Activated T-cell treated with anti-CD3 and anti-CD28 coated beads, Interleukin-2, amount 50 U/mL, for 4 hours (primary cell): ENCODE measurements around the gene CHST12. TPM values are rescaled to one million over a fixed set of nuclear protein-coding genes. Genes with fewer than 3 reads are reported as not detected.
"Not testable (repeated sequence)": the region's sequence is repeated elsewhere in the genome, so short reads cannot be mapped to it uniquely, and the experiment has no call there.

Experiments
- ATAC-seq, 2 donors: fragments of 200-7000 bp; cut with Tn5 transposase; one replicate each; pipeline ENCODE4 v1.10.0; 2021
- DNase-seq: peaks from one replicate; pipeline ENCODE4 v3.0.0-alpha.2; 2020
- H3K27me3 Mint-ChIP-seq: one replicate; pipeline ENCODE4 v1.8.0; 2021; ENCODE audit warnings: low read depth, mixed read lengths
- H3K36me3 Mint-ChIP-seq: one replicate; pipeline ENCODE4 v1.8.0; 2022; ENCODE audit warnings: mixed read lengths; ENCODE audit not compliant: insufficient read depth
- H3K4me1 Mint-ChIP-seq: one replicate; pipeline ENCODE4 v1.8.0; 2021; ENCODE audit warnings: low read depth, mixed read lengths
- H3K4me3 Mint-ChIP-seq: one replicate; pipeline ENCODE4 v1.8.0; 2021; ENCODE audit warnings: mild to moderate bottlenecking, moderate library complexity, mixed read lengths
- H3K9me3 Mint-ChIP-seq: one replicate; pipeline ENCODE4 v1.8.0; 2021; ENCODE audit warnings: mixed read lengths
- total RNA-seq, 3 donors: library from RNA; stranded (reverse); gene quantifications; one replicate each; pipeline ENCODE4 v1.2.1, GENCODE V29; 2021

The CHST12 gene
- total RNA-seq, 3 donors from 2014 or later, result 4.9 to 6.5 (median 5.9) TPM

GRCh38 chr7:2384354-2385243, 18.8 kb upstream of the CHST12 start:
- Mint-ChIP-seq H3K36me3 (peaks cover 14% of the 10 kb centered on the region), H3K27me3 (no peaks in the 10 kb centered on the region), H3K4me1 (no peaks in the 10 kb centered on the region), H3K9me3 (no peaks in the 10 kb centered on the region), H3K4me3 (no peak overlapping the region)
- peak in 1 of 2 donors; percentile 32 for ATAC-seq
- no peak for DNase-seq

- not testable (repeated sequence) for H3K4me3 Mint-ChIP-seq, H3K36me3 Mint-ChIP-seq, H3K9me3 Mint-ChIP-seq, H3K4me1 Mint-ChIP-seq, H3K27me3 Mint-ChIP-seq, DNase-seq, ATAC-seq
Observed at GRCh38 chr7:2386122-2386521, 17.3 kb upstream of the CHST12 start.

GRCh38 chr7:2386964-2387669, 16.3 kb upstream of the CHST12 start:
- H3K4me1 Mint-ChIP-seq, result no peaks in the 10 kb centered on the region
- H3K27me3 Mint-ChIP-seq, result no peaks in the 10 kb centered on the region
- H3K36me3 Mint-ChIP-seq, result peaks cover 2% of the 10 kb centered on the region
- no peak overlapping the region for H3K4me3 Mint-ChIP-seq
- ATAC-seq (no peak), DNase-seq (no peak)
- H3K9me3 Mint-ChIP-seq, result no peaks in the 10 kb centered on the region

GRCh38 chr7:2387897-2388636, 15.3 kb upstream of the CHST12 start:
- no peaks in the 10 kb centered on the region for H3K4me1 Mint-ChIP-seq
- no peak overlapping the region for H3K4me3 Mint-ChIP-seq
- peaks cover 2% of the 10 kb centered on the region for H3K36me3 Mint-ChIP-seq
- H3K9me3 Mint-ChIP-seq, result no peaks in the 10 kb centered on the region
- no peak for ATAC-seq
- no peaks in the 10 kb centered on the region for H3K27me3 Mint-ChIP-seq
- DNase-seq, result no peak

GRCh38 chr7:2388637-2388954, 14.8 kb upstream of the CHST12 start:
- Mint-ChIP-seq H3K4me3 (no peak overlapping the region), H3K27me3 (no peaks in the 10 kb centered on the region), H3K36me3 (peaks cover 2% of the 10 kb centered on the region), H3K4me1 (no peaks in the 10 kb centered on the region), H3K9me3 (no peaks in the 10 kb centered on the region)
- DNase-seq (no peak), ATAC-seq (no peak)

GRCh38 chr7:2390020-2390816, 13.2 kb upstream of the CHST12 start:
- H3K27me3 Mint-ChIP-seq, H3K4me1 Mint-ChIP-seq, H3K4me3 Mint-ChIP-seq, ATAC-seq, DNase-seq, H3K9me3 Mint-ChIP-seq, H3K36me3 Mint-ChIP-seq: not testable (repeated sequence)

- H3K27me3 Mint-ChIP-seq, result no peaks in the 10 kb centered on the region
- H3K9me3 Mint-ChIP-seq, result no peaks in the 10 kb centered on the region
- H3K36me3 Mint-ChIP-seq, result no peaks in the 10 kb centered on the region
- DNase-seq, result no peak
- no peak overlapping the region for H3K4me3 Mint-ChIP-seq
- ATAC-seq, result no peak
- H3K4me1 Mint-ChIP-seq, result no peaks in the 10 kb centered on the region
Observed at GRCh38 chr7:2393706-2394105, 9.7 kb upstream of the CHST12 start.

- DNase-seq, result no peak
- Mint-ChIP-seq H3K36me3 (no peaks in the 10 kb centered on the region), H3K27me3 (no peaks in the 10 kb centered on the region), H3K4me1 (peaks cover 2% of the 10 kb centered on the region), H3K4me3 (no peak overlapping the region), H3K9me3 (no peaks in the 10 kb centered on the region)
- no peak for ATAC-seq
Observed at GRCh38 chr7:2394566-2395082, 8.8 kb upstream of the CHST12 start.

GRCh38 chr7:2398506-2398905, 4.9 kb upstream of the CHST12 start:
- DNase-seq, result no peak
- H3K4me1 Mint-ChIP-seq, result peaks cover 15% of the 10 kb centered on the region
- no peak overlapping the region for H3K4me3 Mint-ChIP-seq
- no peaks in the 10 kb centered on the region for H3K36me3 Mint-ChIP-seq
- ATAC-seq, result no peak
- no peaks in the 10 kb centered on the region for H3K9me3 Mint-ChIP-seq
- H3K27me3 Mint-ChIP-seq, result no peaks in the 10 kb centered on the region

- Mint-ChIP-seq H3K9me3 (no peaks in the 10 kb centered on the region), H3K27me3 (no peaks in the 10 kb centered on the region), H3K36me3 (no peaks in the 10 kb centered on the region), H3K4me1 (peaks cover 24% of the 10 kb centered on the region), H3K4me3 (no peak overlapping the region)
- ATAC-seq, result no peak
- DNase-seq, result no peak
Observed at GRCh38 chr7:2399848-2400587, 3.4 kb upstream of the CHST12 start.

- ATAC-seq, result no peak
- no peaks in the 10 kb centered on the region for H3K36me3 Mint-ChIP-seq
- no peaks in the 10 kb centered on the region for H3K27me3 Mint-ChIP-seq
- H3K4me1 Mint-ChIP-seq, result peaks cover 43% of the 10 kb centered on the region
- peak overlapping the region; percentile 85 for H3K4me3 Mint-ChIP-seq
- DNase-seq, result no peak
- no peaks in the 10 kb centered on the region for H3K9me3 Mint-ChIP-seq
Observed at GRCh38 chr7:2402687-2403013, 761 bp upstream of the CHST12 start.

GRCh38 chr7:2403718-2404648, 572 bp downstream of the CHST12 start:
- H3K9me3 Mint-ChIP-seq, result no peaks in the 10 kb centered on the region
- DNase-seq, result no peak

More at GRCh38 chr7:2403718-2404648, 572 bp downstream of the CHST12 start:
- H3K27me3 Mint-ChIP-seq, result no peaks in the 10 kb centered on the region
- H3K4me3 Mint-ChIP-seq, result peak overlapping the region; percentile 85
- peaks cover 3% of the 10 kb centered on the region for H3K36me3 Mint-ChIP-seq
- peaks cover 52% of the 10 kb centered on the region for H3K4me1 Mint-ChIP-seq
- peak; percentile 29 to 38 for ATAC-seq
